Hepatocyte (in vitro differentiated cells): ENCODE data around the gene PRELID3B. TPM values are rescaled to one million over a fixed set of nuclear protein-coding genes. Genes with fewer than 3 reads are reported as not detected.

Experiments used
- DNase-seq: peaks from one replicate; pipeline ENCODE4 v3.0.0-alpha.2; 2016; ENCODE audit warnings: low spot score
- H2AFZ ChIP-seq: fragments of 200-600 bp; sonication (generic); 2 replicates; pipeline ENCODE4 v1.6.0; 2016; ENCODE audit warnings: antibody characterized with exemption, mild to moderate bottlenecking
- H3K27ac ChIP-seq: fragments of 200-600 bp; sonication (generic); 2 replicates; pipeline ENCODE4 v1.5.1; 2016; ENCODE audit warnings: mild to moderate bottlenecking
- H3K27me3 ChIP-seq: fragments of 200-600 bp; sonication (generic); 2 replicates; pipeline ENCODE4 v1.6.1; 2016
- H3K36me3 ChIP-seq: fragments of 200-600 bp; sonication (generic); replicated peaks from 2 replicates; pipeline ENCODE4 v1.5.1; 2016; ENCODE audit warnings: low read depth; ENCODE audit not compliant: insufficient read depth
- H3K4me1 ChIP-seq: fragments of 200-600 bp; sonication (generic); 2 replicates; pipeline ENCODE4 v1.5.1; 2016; ENCODE audit warnings: mild to moderate bottlenecking, moderate library complexity; ENCODE audit not compliant: insufficient read depth
- H3K4me2 ChIP-seq: fragments of 200-600 bp; sonication (generic); 2 replicates; pipeline ENCODE4 v1.6.0; 2016
- H3K4me3 ChIP-seq: fragments of 200-600 bp; sonication (generic); 2 replicates; pipeline ENCODE4 v1.5.1; 2016; ENCODE audit warnings: mild to moderate bottlenecking
- H3K79me2 ChIP-seq: fragments of 200-600 bp; sonication (generic); 2 replicates; pipeline ENCODE4 v1.6.0; 2017; ENCODE audit warnings: mild to moderate bottlenecking
- H3K9me2 ChIP-seq: fragments of 200-600 bp; sonication (generic); replicated peaks from 2 replicates; pipeline ENCODE4 v1.6.0; 2017; ENCODE audit warnings: mild to moderate bottlenecking; ENCODE audit not compliant: insufficient read depth
- H3K9me3 ChIP-seq: fragments of 200-600 bp; sonication (generic); 2 replicates; pipeline ENCODE4 v1.5.1; 2016; ENCODE audit warnings: low read depth, mild to moderate bottlenecking
- H4K20me1 ChIP-seq: fragments of 200-600 bp; sonication (generic); 2 replicates; pipeline ENCODE4 v1.6.0; 2016; ENCODE audit warnings: mild to moderate bottlenecking; ENCODE audit not compliant: insufficient read depth, poor library complexity, severe bottlenecking
- EZH2 ChIP-seq: fragments of 200-600 bp; sonication (generic); IDR thresholded peaks from 2 replicates; pipeline ENCODE4 v1.6.1; 2016; ENCODE audit warnings: antibody characterized with exemption, mild to moderate bottlenecking, borderline replicate concordance
- EZH2phosphoT487 ChIP-seq: fragments of 200-600 bp; sonication (generic); IDR thresholded peaks from one replicate; pipeline ENCODE4 v1.6.1; 2018; ENCODE audit warnings: antibody characterized with exemption, mild to moderate bottlenecking, low read depth, moderate library complexity; ENCODE audit not compliant: unreplicated experiment, severe bottlenecking
- WGBS: methylation state at CpG from one replicate; pipeline ENCODE4 v1.1.6; 2016; ENCODE audit warnings: low lambda C conversion rate; ENCODE audit errors: missing lambda C conversion rate; 5-methylcytosine and 5-hydroxymethylcytosine counted together
- polyA plus RNA-seq: library from polyadenylated mRNA; unstranded; fragments of >200 nt; fragmentation: Nextera tagmentation; extraction: Ambion mirVana; gene quantifications from 2 replicates; pipeline ENCODE4 v1.2.1, GENCODE V29; 2016
- total RNA-seq: library from RNA; depleted of rRNA; stranded (reverse); fragments of >200 nt; gene quantifications from 2 replicates; pipeline ENCODE4 v1.2.3, GENCODE V29; 2014
- TF ChIP-seq, protein P1 (sequence below): fragments of 200-600 bp; sonication (generic); IDR thresholded peaks from 2 replicates; pipeline ENCODE4 v1.5.1; 2016; ENCODE audit warnings: antibody characterized with exemption, mild to moderate bottlenecking; ENCODE audit not compliant: poor library complexity

The PRELID3B gene
- total and polyA plus RNA-seq, 2 experiments from 2014 or later = 38.2 to 75.7 TPM

GRCh38 chr20:59081036-59081435, 38.5 kb upstream of the PRELID3B start:
- WGBS = 76% methylated on average over 3 of the region's 3 CpGs

GRCh38 chr20:59078231-59078630, 35.6 kb upstream of the PRELID3B start:
- Histone ChIP-seq H3K27ac (no peak overlapping the region), H3K79me2 (no peaks in the 10 kb centered on the region), H3K27me3 (peaks cover 34% of the 10 kb centered on the region), H3K4me3 (no peak overlapping the region), H3K36me3 (no peaks in the 10 kb centered on the region), H2AFZ (no peak overlapping the region), H3K9me3 (no peaks in the 10 kb centered on the region), H3K4me2 (no peak overlapping the region), H4K20me1 (no peaks in the 10 kb centered on the region), H3K4me1 (no peaks in the 10 kb centered on the region), H3K9me2 (no peaks in the 10 kb centered on the region)
- WGBS = 90% methylated on average over 5 of the region's 5 CpGs
- DNase-seq = no peak
- TF ChIP-seq EZH2phosphoT487 = no peak
- TF ChIP-seq, protein P1, sequence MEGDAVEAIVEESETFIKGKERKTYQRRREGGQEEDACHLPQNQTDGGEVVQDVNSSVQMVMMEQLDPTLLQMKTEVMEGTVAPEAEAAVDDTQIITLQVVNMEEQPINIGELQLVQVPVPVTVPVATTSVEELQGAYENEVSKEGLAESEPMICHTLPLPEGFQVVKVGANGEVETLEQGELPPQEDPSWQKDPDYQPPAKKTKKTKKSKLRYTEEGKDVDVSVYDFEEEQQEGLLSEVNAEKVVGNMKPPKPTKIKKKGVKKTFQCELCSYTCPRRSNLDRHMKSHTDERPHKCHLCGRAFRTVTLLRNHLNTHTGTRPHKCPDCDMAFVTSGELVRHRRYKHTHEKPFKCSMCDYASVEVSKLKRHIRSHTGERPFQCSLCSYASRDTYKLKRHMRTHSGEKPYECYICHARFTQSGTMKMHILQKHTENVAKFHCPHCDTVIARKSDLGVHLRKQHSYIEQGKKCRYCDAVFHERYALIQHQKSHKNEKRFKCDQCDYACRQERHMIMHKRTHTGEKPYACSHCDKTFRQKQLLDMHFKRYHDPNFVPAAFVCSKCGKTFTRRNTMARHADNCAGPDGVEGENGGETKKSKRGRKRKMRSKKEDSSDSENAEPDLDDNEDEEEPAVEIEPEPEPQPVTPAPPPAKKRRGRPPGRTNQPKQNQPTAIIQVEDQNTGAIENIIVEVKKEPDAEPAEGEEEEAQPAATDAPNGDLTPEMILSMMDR = no peak
- no peak for TF ChIP-seq EZH2

More at GRCh38 chr20:59081036-59081435, 38.5 kb upstream of the PRELID3B start:
- H4K20me1 ChIP-seq = no peaks in the 10 kb centered on the region
- H2AFZ ChIP-seq = no peak overlapping the region
- H3K27me3 ChIP-seq = peaks cover 14% of the 10 kb centered on the region
- no peaks in the 10 kb centered on the region for H3K36me3 ChIP-seq
- no peaks in the 10 kb centered on the region for H3K4me1 ChIP-seq
- TF ChIP-seq EZH2 (no peak), EZH2phosphoT487 (no peak)
- TF ChIP-seq, protein P1 = no peak
- no peaks in the 10 kb centered on the region for H3K9me2 ChIP-seq
- no peaks in the 10 kb centered on the region for H3K79me2 ChIP-seq
- DNase-seq = no peak
- no peak overlapping the region for H3K4me3 ChIP-seq
- no peaks in the 10 kb centered on the region for H3K9me3 ChIP-seq
- H3K27ac ChIP-seq = no peak overlapping the region
- H3K4me2 ChIP-seq = no peak overlapping the region

GRCh38 chr20:59077705-59078104, 35.1 kb upstream of the PRELID3B start:
- no peaks in the 10 kb centered on the region for H4K20me1 ChIP-seq
- H3K4me1 ChIP-seq = no peaks in the 10 kb centered on the region
- TF ChIP-seq, protein P1 = no peak
- TF ChIP-seq EZH2phosphoT487 (no peak), EZH2 (no peak)
- H3K9me2 ChIP-seq = no peaks in the 10 kb centered on the region
- no peak for DNase-seq
- no peak overlapping the region for H3K27ac ChIP-seq
- H2AFZ ChIP-seq = no peak overlapping the region
- H3K36me3 ChIP-seq = no peaks in the 10 kb centered on the region
- peaks cover 38% of the 10 kb centered on the region for H3K27me3 ChIP-seq
- no peaks in the 10 kb centered on the region for H3K79me2 ChIP-seq
- no peak overlapping the region for H3K4me2 ChIP-seq
- no peak overlapping the region for H3K4me3 ChIP-seq
- WGBS = 61% methylated on average over 1 of the region's 1 CpG
- H3K9me3 ChIP-seq = no peaks in the 10 kb centered on the region
